Chondrocyte (in vitro differentiated cells): ENCODE measurements around the gene RNF224. TPM values are rescaled to one million over a fixed set of nuclear protein-coding genes. Genes with fewer than 3 reads are reported as not detected.

ENCODE experiments used
- DNase-seq: peaks from one replicate; pipeline ENCODE4 v3.0.0; 2021; ENCODE audit warnings: mixed read lengths, low spot score
- H3K27ac Mint-ChIP-seq: one replicate; pipeline ENCODE4 v1.8.0; 2021; ENCODE audit warnings: mild to moderate bottlenecking, moderate library complexity, mixed read lengths; ENCODE audit not compliant: unreplicated experiment
- H3K27me3 Mint-ChIP-seq: 2 replicates; pipeline ENCODE4 v1.8.0; 2021; ENCODE audit warnings: low read depth, mixed read lengths
- H3K36me3 Mint-ChIP-seq: 2 replicates; pipeline ENCODE4 v1.8.0; 2021; ENCODE audit warnings: low read depth, mixed read lengths
- H3K4me1 Mint-ChIP-seq: 2 replicates; pipeline ENCODE4 v1.8.0; 2021; ENCODE audit warnings: low read depth, mild to moderate bottlenecking, mixed read lengths
- H3K4me3 Mint-ChIP-seq: one replicate; pipeline ENCODE4 v1.8.0; 2021; ENCODE audit warnings: mild to moderate bottlenecking, moderate library complexity, mixed read lengths; ENCODE audit not compliant: unreplicated experiment
- H3K9me3 Mint-ChIP-seq: 2 replicates; pipeline ENCODE4 v1.8.0; 2021; ENCODE audit warnings: low read depth, mixed read lengths
- total RNA-seq: library from RNA; stranded (reverse); gene quantifications from 3 replicates; pipeline ENCODE4 v1.2.1, GENCODE V29; 2021
- TF ChIP-seq, protein P1 (sequence below): fragments of 200-600 bp; sonication (generic); IDR thresholded peaks from 2 replicates; pipeline ENCODE4 v1.5.0; 2021; ENCODE audit warnings: antibody characterized with exemption, mild to moderate bottlenecking, moderate library complexity

The RNF224 gene
- total RNA-seq, 1 donor from 2014 or later: not detected

DNA sequence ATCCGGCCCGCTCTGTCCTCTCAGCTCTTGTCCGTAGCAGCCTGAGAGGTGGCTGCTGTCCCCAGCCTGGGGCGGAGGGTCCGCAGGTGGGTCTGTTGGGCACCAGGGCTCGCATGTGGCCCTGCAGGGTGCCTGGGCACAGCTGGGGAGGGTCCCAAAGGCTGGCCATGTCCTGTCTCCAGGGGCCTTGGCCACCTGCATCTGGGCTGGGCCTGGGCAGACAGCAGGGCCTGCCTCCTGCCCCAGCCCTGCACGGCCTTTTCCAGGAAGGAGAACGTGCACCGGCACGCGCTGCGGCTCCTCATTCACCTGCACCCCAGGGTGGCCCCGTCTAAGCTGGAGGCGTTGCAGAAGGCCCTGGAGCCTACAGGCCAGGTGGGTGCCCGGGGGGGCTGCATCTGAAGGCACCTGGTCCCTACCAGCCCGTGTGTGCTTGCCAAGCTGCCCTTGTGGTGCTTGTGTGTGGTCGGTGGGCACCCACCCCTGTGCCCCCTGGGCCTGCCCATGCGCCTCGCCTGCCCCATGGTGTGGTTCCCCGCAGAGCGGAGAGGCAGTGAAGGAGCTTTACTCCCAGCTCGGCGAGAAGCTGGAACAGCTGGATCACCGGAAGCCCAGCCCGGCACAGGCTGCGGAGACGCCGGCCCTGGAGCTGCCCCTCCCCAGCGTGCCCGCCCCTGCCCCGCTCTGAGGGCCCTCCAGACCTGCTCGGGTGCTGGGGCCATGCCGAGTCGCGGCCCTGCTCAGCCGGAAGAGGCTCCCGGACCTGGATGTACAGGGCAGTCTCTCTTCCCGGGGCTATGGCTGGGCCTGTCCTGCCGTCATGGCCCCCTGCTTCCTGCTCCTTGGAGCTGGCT lies 45.2 kb downstream of the RNF224 start:
- Mint-ChIP-seq H3K9me3 (no peaks in the 10 kb centered on the region), H3K27me3 (no peaks in the 10 kb centered on the region), H3K4me1 (peaks cover 62% of the 10 kb centered on the region), H3K27ac (no peak overlapping the region), H3K36me3 (peaks cover 14% of the 10 kb centered on the region), H3K4me3 (no peak overlapping the region)
- TF ChIP-seq, protein P1, sequence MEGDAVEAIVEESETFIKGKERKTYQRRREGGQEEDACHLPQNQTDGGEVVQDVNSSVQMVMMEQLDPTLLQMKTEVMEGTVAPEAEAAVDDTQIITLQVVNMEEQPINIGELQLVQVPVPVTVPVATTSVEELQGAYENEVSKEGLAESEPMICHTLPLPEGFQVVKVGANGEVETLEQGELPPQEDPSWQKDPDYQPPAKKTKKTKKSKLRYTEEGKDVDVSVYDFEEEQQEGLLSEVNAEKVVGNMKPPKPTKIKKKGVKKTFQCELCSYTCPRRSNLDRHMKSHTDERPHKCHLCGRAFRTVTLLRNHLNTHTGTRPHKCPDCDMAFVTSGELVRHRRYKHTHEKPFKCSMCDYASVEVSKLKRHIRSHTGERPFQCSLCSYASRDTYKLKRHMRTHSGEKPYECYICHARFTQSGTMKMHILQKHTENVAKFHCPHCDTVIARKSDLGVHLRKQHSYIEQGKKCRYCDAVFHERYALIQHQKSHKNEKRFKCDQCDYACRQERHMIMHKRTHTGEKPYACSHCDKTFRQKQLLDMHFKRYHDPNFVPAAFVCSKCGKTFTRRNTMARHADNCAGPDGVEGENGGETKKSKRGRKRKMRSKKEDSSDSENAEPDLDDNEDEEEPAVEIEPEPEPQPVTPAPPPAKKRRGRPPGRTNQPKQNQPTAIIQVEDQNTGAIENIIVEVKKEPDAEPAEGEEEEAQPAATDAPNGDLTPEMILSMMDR: no peak
- DNase-seq: peak; percentile 91

DNA sequence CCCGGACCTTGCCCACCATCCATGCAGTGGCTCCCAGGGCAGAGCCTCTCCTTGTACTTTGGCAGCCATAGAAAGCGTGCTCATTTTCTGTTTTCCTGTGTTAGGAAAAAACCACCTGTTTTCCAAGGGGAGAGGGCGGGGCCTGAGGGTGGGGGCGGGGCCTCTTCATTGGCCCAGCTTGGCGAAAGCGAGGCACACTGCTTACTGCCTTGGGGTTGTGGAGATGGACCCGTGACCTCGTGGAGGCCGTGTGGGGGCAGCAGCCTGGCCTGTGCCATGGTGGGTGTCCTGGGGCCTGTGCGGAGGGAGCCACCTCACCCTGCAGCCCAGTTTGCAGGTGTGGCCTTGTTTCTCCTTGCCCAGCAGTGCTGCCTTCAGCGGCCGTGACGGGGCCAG lies 45.8 kb downstream of the RNF224 start:
- no peak overlapping the region for H3K27ac Mint-ChIP-seq
- TF ChIP-seq, protein P1: no peak
- H3K36me3 Mint-ChIP-seq: peaks cover 14% of the 10 kb centered on the region
- no peak for DNase-seq
- no peak overlapping the region for H3K4me3 Mint-ChIP-seq
- no peaks in the 10 kb centered on the region for H3K27me3 Mint-ChIP-seq
- H3K9me3 Mint-ChIP-seq: no peaks in the 10 kb centered on the region
- peaks cover 61% of the 10 kb centered on the region for H3K4me1 Mint-ChIP-seq

DNA sequence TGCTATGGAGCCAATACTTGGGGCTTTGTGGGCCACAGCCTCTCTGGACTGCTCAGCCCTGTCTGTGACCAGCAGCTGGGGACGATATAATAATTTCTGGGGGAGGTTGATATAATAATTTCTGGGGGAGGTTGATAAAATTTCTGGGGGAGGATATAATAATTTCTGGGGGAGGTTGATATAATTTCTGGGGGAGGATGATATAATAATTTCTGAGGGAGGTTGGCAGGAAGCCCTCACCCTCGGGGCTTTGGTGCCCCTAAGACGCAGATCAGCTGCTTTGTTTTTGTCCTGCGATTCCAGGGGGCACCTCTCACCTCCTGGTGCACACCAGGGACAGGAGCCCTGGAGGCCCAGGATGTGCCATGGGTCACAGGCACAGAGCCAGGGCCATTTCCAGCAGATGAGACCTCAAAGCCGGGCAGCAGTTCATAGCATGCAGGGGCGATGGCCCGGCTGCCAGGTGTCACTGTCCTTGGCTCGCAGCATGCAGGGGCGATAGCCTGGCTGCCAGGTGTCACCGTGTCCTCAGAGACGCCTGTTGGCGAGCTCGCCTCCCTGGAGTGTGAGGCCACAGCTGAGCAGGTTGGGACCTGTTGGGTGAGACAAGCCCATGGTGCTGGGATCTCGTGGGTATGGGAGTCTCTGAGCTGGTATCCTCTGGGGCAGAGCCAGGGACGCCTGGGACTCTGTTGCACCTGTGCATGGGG lies 46.5 kb downstream of the RNF224 start:
- Mint-ChIP-seq H3K27me3 (no peaks in the 10 kb centered on the region), H3K36me3 (peaks cover 11% of the 10 kb centered on the region), H3K27ac (no peak overlapping the region), H3K9me3 (no peaks in the 10 kb centered on the region), H3K4me1 (peaks cover 54% of the 10 kb centered on the region), H3K4me3 (no peak overlapping the region)
- TF ChIP-seq, protein P1: no peak
- DNase-seq: no peak

DNA sequence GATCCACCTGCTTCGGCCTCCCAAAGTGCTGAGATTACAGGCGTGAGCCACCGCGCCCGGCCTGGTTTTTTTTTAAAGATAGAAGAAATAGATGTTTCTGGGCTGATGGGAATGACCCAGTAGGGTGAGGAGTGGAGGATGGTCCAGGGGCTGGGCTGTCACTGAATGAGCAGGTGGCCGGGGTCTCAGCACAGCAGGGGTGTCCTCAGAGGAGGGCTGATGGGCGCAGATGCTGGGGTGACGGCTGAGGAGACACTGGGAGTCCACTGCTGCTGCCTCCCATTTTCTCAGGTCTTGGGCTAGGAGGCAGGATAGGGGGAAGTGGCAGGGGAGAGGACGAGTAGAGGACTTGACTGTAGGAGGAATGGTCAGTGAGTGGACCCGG lies 47.9 kb downstream of the RNF224 start:
- Mint-ChIP-seq H3K4me1 (peaks cover 42% of the 10 kb centered on the region), H3K27ac (peak overlapping the region; percentile 27), H3K27me3 (no peaks in the 10 kb centered on the region), H3K36me3 (peaks cover 6% of the 10 kb centered on the region), H3K4me3 (no peak overlapping the region), H3K9me3 (no peaks in the 10 kb centered on the region)
- TF ChIP-seq, protein P1: no peak
- no peak for DNase-seq

DNA sequence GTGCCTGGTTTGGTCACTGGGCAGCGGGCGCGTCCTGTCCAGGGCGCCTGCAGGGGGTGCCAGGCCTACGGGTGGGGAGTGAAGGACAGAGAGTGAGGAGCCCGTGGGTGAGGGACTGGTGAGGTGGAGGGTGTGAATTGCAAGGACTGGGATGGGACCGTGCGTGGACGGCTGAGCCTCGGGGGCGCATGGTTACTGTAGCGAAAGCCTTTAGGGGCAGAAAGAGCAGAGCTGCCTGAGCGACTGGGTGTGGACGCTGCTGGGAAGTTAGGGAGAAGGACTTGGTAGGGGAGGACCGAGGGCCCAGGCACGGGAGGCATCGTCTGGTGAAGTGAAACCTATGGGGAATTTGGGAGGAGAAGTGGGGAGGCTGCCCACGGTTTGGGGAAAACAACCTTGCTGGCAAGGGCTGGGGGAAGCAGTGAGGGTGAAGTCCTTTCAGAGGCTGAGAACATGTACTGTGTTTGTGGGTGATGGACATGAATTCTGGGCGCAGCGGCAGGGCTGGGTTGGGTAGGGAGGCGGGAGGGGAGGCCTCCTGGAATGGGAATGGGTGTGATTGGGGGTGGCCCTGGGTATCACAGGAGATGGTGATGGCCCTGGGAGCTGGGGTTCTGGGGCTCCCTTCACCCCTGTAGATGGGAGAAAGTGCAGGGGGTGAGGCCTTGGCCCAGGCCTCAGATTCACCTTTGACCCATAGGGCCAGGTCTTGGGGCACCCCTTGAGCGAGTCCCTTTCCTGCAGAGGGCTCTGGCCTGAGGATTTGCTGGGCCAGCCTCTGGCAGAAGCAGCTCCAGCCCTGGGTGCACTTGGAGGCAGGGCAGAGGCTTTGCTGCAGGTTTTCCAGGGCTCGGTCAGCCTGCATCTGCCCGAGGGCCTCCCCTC lies 48.5 kb downstream of the RNF224 start:
- Mint-ChIP-seq H3K4me3 (no peak overlapping the region), H3K4me1 (peaks cover 42% of the 10 kb centered on the region), H3K9me3 (no peaks in the 10 kb centered on the region), H3K36me3 (peaks cover 6% of the 10 kb centered on the region), H3K27me3 (no peaks in the 10 kb centered on the region), H3K27ac (peak overlapping the region; percentile 53)
- TF ChIP-seq, protein P1: no peak
- peak; percentile 92 for DNase-seq
